IMR-90 (cell line): ENCODE measurements around the gene NCOA3. TPM values are rescaled to one million over a fixed set of nuclear protein-coding genes. Genes with fewer than 3 reads are reported as not detected.

ENCODE experiments used
- ATAC-seq: fragments of 200-7000 bp; cut with Tn5 transposase; 2 replicates; pipeline ENCODE4 v1.9.1; 2020; ENCODE audit warnings: low read depth, mild to moderate bottlenecking, moderate library complexity
- BruUV-seq: library from RNA; stranded (reverse); fragments of 400-500 nt; replicated peaks from 2 replicates; lab custom pipeline; 2021; lab: Mats Ljungman, UMichigan
- CTCF ChIA-PET: fragments of 300-600 bp; formaldehyde crosslinking; extraction: SDS; loops from one replicate; lab custom pipeline; 2021; ENCODE audit warnings: antibody characterized with exemption; lab: Yijun Ruan, JAX
- POLR2A ChIA-PET: fragments of 300-600 bp; sonication (Branson Sonifier 250); formaldehyde crosslinking; loops from one replicate; lab custom pipeline; 2022; ENCODE audit warnings: antibody characterized with exemption; ENCODE audit not compliant: unreplicated experiment; lab: Charles Lee
- DNase-seq: peaks from one replicate; pipeline ENCODE4 v3.0.0; 2013
- H2AFZ ChIP-seq: replicated peaks from 2 replicates; pipeline ENCODE3; 2013; ENCODE audit warnings: low read length, mild to moderate bottlenecking; ENCODE audit not compliant: poor library complexity
- H2AK5ac ChIP-seq: 2 replicates; pipeline ENCODE4 v1.6.1; 2013; ENCODE audit warnings: low read depth, low read length, inconsistent platforms
- H2AK9ac ChIP-seq: replicated peaks from 2 replicates; pipeline ENCODE3; 2013; ENCODE audit warnings: mild to moderate bottlenecking, low read depth, low read length, moderate library complexity; ENCODE audit not compliant: poor library complexity
- H2BK120ac ChIP-seq: 2 replicates; pipeline ENCODE4 v1.6.1; 2013; ENCODE audit warnings: low read depth, low read length, inconsistent platforms
- H2BK15ac ChIP-seq: 3 replicates; pipeline ENCODE4 v1.6.1; 2013; ENCODE audit warnings: low read depth, low read length, inconsistent platforms
- H2BK20ac ChIP-seq: 2 replicates; pipeline ENCODE4 v1.6.1; 2013; ENCODE audit warnings: low read depth, mild to moderate bottlenecking, inconsistent platforms, low read length, moderate library complexity
- H2BK5ac ChIP-seq: 2 replicates; pipeline ENCODE4 v1.6.1; 2013; ENCODE audit warnings: mild to moderate bottlenecking, low read depth, low read length, inconsistent platforms; ENCODE audit not compliant: poor library complexity, severe bottlenecking
- H3K14ac ChIP-seq: replicated peaks from 2 replicates; pipeline ENCODE4 v1.6.1; 2013; ENCODE audit warnings: low read depth, low read length, inconsistent platforms
- H3K18ac ChIP-seq: 2 replicates; pipeline ENCODE4 v1.6.1; 2013; ENCODE audit warnings: low read depth, low read length, control low read depth
- H3K23ac ChIP-seq: 2 replicates; pipeline ENCODE4 v1.6.1; 2013; ENCODE audit warnings: low read depth, low read length, inconsistent platforms
- H3K27ac ChIP-seq: 2 replicates; pipeline ENCODE4 v1.5.1; 2013; ENCODE audit warnings: mild to moderate bottlenecking, control low read depth, low read length; ENCODE audit not compliant: insufficient read depth
- H3K27me3 ChIP-seq: 2 replicates; pipeline ENCODE4 v1.6.1; 2013; ENCODE audit warnings: low read length; ENCODE audit not compliant: control insufficient read depth, insufficient read depth
- H3K36me3 ChIP-seq: 2 replicates; pipeline ENCODE4 v1.6.1; 2013; ENCODE audit warnings: low read length, mixed read lengths; ENCODE audit not compliant: control insufficient read depth, insufficient read depth
- H3K4ac ChIP-seq: 2 replicates; pipeline ENCODE4 v1.6.1; 2013; ENCODE audit warnings: low read depth, low read length, inconsistent platforms
- H3K4me1 ChIP-seq: 2 replicates; pipeline ENCODE4 v1.6.1; 2013; ENCODE audit warnings: low read length, mixed read lengths; ENCODE audit not compliant: control insufficient read depth, insufficient read depth
- H3K4me2 ChIP-seq: 2 replicates; pipeline ENCODE4 v1.6.1; 2013; ENCODE audit warnings: low read depth, mild to moderate bottlenecking, control low read depth, low read length, moderate library complexity
- H3K4me3 ChIP-seq: 2 replicates; pipeline ENCODE4 v1.5.1; 2013; ENCODE audit warnings: low read depth, mild to moderate bottlenecking, control low read depth, low read length, moderate library complexity; ENCODE audit not compliant: insufficient read depth
- H3K56ac ChIP-seq: 2 replicates; pipeline ENCODE4 v1.6.1; 2013; ENCODE audit warnings: low read length, inconsistent platforms; ENCODE audit not compliant: insufficient read depth; ENCODE audit errors: extremely low read depth
- H3K79me1 ChIP-seq, 2 experiments: 2 replicates each; pipeline ENCODE4 v1.6.1; 2013; ENCODE audit warnings: low read length in 2 of 2, inconsistent platforms in 1 of 2, low read depth in 1 of 2
- H3K9ac ChIP-seq: 2 replicates; pipeline ENCODE4 v1.6.1; 2013; ENCODE audit warnings: low read depth, low read length, control low read depth
- H3K9me1 ChIP-seq: 2 replicates; pipeline ENCODE4 v1.6.1; 2013; ENCODE audit warnings: low read length, inconsistent platforms; ENCODE audit not compliant: insufficient read depth
- H3K9me3 ChIP-seq: 2 replicates; pipeline ENCODE4 v1.6.1; 2013; ENCODE audit warnings: low read length; ENCODE audit not compliant: control insufficient read depth, insufficient read depth
- H4K20me1 ChIP-seq: 2 replicates; pipeline ENCODE4 v1.6.1; 2013; ENCODE audit warnings: low read length, inconsistent platforms; ENCODE audit not compliant: insufficient read depth
- H4K5ac ChIP-seq: 2 replicates; pipeline ENCODE4 v1.6.1; 2013; ENCODE audit warnings: mild to moderate bottlenecking, low read depth, low read length, control low read depth
- H4K8ac ChIP-seq, 2 experiments: 2 replicates each; pipeline ENCODE4 v1.6.1; 2013; ENCODE audit warnings: low read depth in 2 of 2, low read length in 2 of 2, control low read depth in 1 of 2, inconsistent platforms in 1 of 2
- H4K91ac ChIP-seq: 2 replicates; pipeline ENCODE4 v1.6.1; 2013; ENCODE audit warnings: low read depth, low read length, inconsistent platforms; ENCODE audit not compliant: insufficient read depth
- CHD1 ChIP-seq: IDR thresholded peaks from 2 replicates; pipeline ENCODE4 v1.6.1; 2012; ENCODE audit warnings: low read depth, low read length, improper control_type of control experiment
- ELK1 ChIP-seq: fragments of 150-350 bp; IDR thresholded peaks from 2 replicates; pipeline ENCODE4 v1.6.1; 2016; ENCODE audit warnings: low read depth, mild to moderate bottlenecking, low read length, moderate library complexity, borderline replicate concordance
- MAFK ChIP-seq: IDR thresholded peaks from 2 replicates; pipeline ENCODE4 v1.6.1; 2012; ENCODE audit warnings: low read depth, low read length, improper control_type of control experiment
- MAZ ChIP-seq: IDR thresholded peaks from 2 replicates; pipeline ENCODE4 v1.6.1; 2012; ENCODE audit warnings: low read depth, mild to moderate bottlenecking, low read length, improper control_type of control experiment, moderate library complexity, borderline replicate concordance
- NFE2L2 ChIP-seq: fragments of 150-350 bp; IDR thresholded peaks from 2 replicates; pipeline ENCODE4 v1.6.1; 2016; ENCODE audit warnings: low read depth, mild to moderate bottlenecking, low read length
- RFX5 ChIP-seq: IDR thresholded peaks from 2 replicates; pipeline ENCODE4 v1.8.0; 2012; ENCODE audit warnings: low read depth, mild to moderate bottlenecking, low read length, moderate library complexity
- WGBS, 2 experiments: methylation state at CpG; one replicate each; pipeline versions ENCODE4 v1.1.5 to v1.1.7; 2013; ENCODE audit warnings: missing lambda C conversion rate in 2 of 2; ENCODE audit not compliant: insufficient read length in 1 of 2; ENCODE audit errors: extremely low coverage in 2 of 2; 5-methylcytosine and 5-hydroxymethylcytosine counted together
- dilution Hi-C: fragments of 300-500 bp; cut with HindIII; formaldehyde crosslinking; loops from one replicate; pipeline ENCODE4 v1.14.3; 2018; ENCODE audit warnings: low sequenced_read_pairs; ENCODE audit not compliant: unreplicated experiment
- in situ Hi-C: fragments of 300-500 bp; cut with MboI; formaldehyde crosslinking; loops from 3 replicates; pipeline ENCODE4 v1.14.3; 2019; ENCODE audit warnings: low sequenced_read_pairs, inconsistent platforms, mixed read lengths
- intact Hi-C: fragments of 100-400 bp; cut with micrococcal nuclease; formaldehyde crosslinking; loops from 2 replicates; pipeline ENCODE4 v1.10.0; 2022
- polyA plus RNA-seq, 3 experiments: library from polyadenylated mRNA; depleted of rRNA; stranded (reverse); fragments of >200 nt; gene quantifications; 2 replicates each; pipeline ENCODE4 v1.2.3, GENCODE V29; 2012; ENCODE audit warnings: low replicate concordance in 1 of 3
- total RNA-seq: library from RNA; depleted of rRNA; stranded (reverse); fragments of >200 nt; gene quantifications from 2 replicates; pipeline ENCODE4 v1.2.3, GENCODE V29; 2012
- TF ChIP-seq, protein P1 (sequence below): fragments of 150-350 bp; IDR thresholded peaks from 2 replicates; pipeline ENCODE4 v1.6.1; 2017; ENCODE audit warnings: mild to moderate bottlenecking, antibody characterized with exemption, low read length, low read depth
- TF ChIP-seq, protein P2 (sequence below): conservative IDR thresholded peaks from 2 replicates; pipeline ENCODE4 v1.5.1; 2012; ENCODE audit warnings: mild to moderate bottlenecking, low read depth, low read length, improper control_type of control experiment

NCOA3 gene
- total and polyA plus RNA-seq, 2 of the 4 experiments (the other 2 are of a cell fraction): 8.8 to 29.0 TPM

DNA sequence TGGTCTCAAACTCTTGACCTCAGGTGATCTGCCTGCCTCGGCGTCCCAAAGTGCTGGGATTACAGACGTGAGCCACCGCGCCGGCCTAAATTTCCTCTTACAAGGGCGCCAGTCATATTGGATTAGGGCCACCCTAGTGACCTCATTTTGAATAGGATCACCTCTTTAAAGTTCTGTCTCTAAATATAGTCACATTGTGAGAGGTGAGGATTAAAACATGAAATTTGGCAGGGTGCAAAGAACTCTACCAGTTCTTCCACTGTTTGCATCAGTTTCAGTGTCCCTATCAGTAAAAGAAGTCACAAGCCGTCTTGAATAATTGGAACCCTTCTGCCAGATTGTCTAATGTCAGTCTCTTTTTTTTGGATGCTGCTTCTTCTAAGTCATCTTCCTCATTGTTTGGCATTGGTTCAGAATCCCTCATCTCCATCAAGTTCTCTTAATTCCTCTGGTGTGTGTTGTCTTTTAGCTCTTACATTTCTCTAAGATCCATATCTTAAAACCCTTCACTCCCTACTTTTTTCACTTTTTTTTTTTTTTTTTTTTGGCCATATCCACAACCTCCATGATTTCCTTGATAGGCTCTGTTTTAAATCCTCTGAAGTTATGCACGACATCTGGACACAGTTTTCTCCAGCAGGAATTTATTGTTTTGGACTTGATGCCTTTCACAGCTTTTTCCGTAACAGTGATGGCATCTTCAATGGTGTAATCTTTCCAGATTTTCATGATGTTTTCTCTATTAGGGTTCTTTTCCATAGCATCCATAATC lies 56.8 kb downstream of the NCOA3 start:
- H4K8ac ChIP-seq: no peak overlapping the region
- no peaks in the 10 kb centered on the region for H3K36me3 ChIP-seq
- H3K18ac ChIP-seq: no peak overlapping the region
- TF ChIP-seq CHD1 (no peak), ELK1 (no peak), RFX5 (no peak), MAZ (no peak), MAFK (no peak), NFE2L2 (no peak)
- TF ChIP-seq, protein P1, sequence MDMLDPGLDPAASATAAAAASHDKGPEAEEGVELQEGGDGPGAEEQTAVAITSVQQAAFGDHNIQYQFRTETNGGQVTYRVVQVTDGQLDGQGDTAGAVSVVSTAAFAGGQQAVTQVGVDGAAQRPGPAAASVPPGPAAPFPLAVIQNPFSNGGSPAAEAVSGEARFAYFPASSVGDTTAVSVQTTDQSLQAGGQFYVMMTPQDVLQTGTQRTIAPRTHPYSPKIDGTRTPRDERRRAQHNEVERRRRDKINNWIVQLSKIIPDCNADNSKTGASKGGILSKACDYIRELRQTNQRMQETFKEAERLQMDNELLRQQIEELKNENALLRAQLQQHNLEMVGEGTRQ: no peak
- TF ChIP-seq, protein P2, sequence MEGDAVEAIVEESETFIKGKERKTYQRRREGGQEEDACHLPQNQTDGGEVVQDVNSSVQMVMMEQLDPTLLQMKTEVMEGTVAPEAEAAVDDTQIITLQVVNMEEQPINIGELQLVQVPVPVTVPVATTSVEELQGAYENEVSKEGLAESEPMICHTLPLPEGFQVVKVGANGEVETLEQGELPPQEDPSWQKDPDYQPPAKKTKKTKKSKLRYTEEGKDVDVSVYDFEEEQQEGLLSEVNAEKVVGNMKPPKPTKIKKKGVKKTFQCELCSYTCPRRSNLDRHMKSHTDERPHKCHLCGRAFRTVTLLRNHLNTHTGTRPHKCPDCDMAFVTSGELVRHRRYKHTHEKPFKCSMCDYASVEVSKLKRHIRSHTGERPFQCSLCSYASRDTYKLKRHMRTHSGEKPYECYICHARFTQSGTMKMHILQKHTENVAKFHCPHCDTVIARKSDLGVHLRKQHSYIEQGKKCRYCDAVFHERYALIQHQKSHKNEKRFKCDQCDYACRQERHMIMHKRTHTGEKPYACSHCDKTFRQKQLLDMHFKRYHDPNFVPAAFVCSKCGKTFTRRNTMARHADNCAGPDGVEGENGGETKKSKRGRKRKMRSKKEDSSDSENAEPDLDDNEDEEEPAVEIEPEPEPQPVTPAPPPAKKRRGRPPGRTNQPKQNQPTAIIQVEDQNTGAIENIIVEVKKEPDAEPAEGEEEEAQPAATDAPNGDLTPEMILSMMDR: no peak
- H4K20me1 ChIP-seq: peaks cover 21% of the 10 kb centered on the region; the same call in 1 of the 2 replicates
- intact Hi-C loops (no loop called here), in situ Hi-C loops (no loop called here), dilution Hi-C loops (no loop called here)
- H3K79me1 ChIP-seq: peaks cover 28 to 60% of the 10 kb centered on the region in 2 experiments
- ATAC-seq (no peak), DNase-seq (no peak)
- no TSS peak for BruUV-seq
- no peak overlapping the region for H2AK5ac ChIP-seq
- H3K27me3 ChIP-seq: no peaks in the 10 kb centered on the region
- H3K4ac ChIP-seq: no peak overlapping the region
- H3K9ac ChIP-seq: no peak overlapping the region
- H3K23ac ChIP-seq: peak overlapping the region; percentile 31; the same call in 1 of the 2 replicates
- no peak overlapping the region for H3K56ac ChIP-seq
- H4K91ac ChIP-seq: no peak overlapping the region
- no peak overlapping the region; the same call in 2 of the 3 replicates for H2BK15ac ChIP-seq
- no peak overlapping the region for H4K5ac ChIP-seq
- no peak overlapping the region for H2BK20ac ChIP-seq
- peak overlapping the region; percentile 7; the same call in 1 of the 2 replicates for H2BK120ac ChIP-seq
- WGBS, 2 experiments: no CpG with 5 or more reads among the region's 10 CpGs
- peaks cover 9% of the 10 kb centered on the region for H3K4me1 ChIP-seq
- H3K27ac ChIP-seq: no peak overlapping the region
- no peak overlapping the region for H3K4me2 ChIP-seq
- H3K9me1 ChIP-seq: no peaks in the 10 kb centered on the region; the same call in 1 of the 2 replicates
- ChIA-PET POLR2A (no interaction called here), CTCF (interaction anchor here (0.6 kb wide), 2 partner anchors 13 to 1417 kb away, joined by 3 to 7 read pairs; no protein-coding TSS in a partner anchor)
- H3K4me3 ChIP-seq: no peak overlapping the region
- H2AFZ ChIP-seq: no peak overlapping the region
- H3K9me3 ChIP-seq: no peaks in the 10 kb centered on the region
- 0 out of 2 replicates have a peak overlapping the region, but pooled peaks have one; percentile 14 for H3K14ac ChIP-seq
- no peak overlapping the region for H2AK9ac ChIP-seq
- H2BK5ac ChIP-seq: peak overlapping the region; percentile 20
